Measurements from ENCODE around the gene RAB3D.

DNA sequence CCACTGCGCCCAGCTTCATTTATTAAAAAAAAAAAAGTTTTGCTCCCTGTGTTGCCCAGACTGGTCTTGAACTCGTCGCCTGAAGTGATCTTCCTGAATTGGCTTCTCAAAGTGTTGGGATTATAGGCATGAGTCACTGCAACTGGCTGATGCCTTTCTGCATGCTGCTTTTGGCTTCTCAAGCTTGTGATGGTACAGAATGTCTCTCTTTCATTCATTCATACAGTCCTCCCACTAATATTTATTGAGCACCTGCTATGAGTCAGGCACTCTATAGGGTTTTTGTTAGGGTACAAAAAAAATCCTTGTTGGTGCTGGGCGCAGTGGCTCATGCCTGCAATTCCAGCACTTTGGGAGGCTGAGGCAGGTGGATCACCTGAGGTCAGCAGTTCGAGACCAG is 34.5 kb downstream of the RAB3D start:
- TF ChIP-seq, protein P1, sequence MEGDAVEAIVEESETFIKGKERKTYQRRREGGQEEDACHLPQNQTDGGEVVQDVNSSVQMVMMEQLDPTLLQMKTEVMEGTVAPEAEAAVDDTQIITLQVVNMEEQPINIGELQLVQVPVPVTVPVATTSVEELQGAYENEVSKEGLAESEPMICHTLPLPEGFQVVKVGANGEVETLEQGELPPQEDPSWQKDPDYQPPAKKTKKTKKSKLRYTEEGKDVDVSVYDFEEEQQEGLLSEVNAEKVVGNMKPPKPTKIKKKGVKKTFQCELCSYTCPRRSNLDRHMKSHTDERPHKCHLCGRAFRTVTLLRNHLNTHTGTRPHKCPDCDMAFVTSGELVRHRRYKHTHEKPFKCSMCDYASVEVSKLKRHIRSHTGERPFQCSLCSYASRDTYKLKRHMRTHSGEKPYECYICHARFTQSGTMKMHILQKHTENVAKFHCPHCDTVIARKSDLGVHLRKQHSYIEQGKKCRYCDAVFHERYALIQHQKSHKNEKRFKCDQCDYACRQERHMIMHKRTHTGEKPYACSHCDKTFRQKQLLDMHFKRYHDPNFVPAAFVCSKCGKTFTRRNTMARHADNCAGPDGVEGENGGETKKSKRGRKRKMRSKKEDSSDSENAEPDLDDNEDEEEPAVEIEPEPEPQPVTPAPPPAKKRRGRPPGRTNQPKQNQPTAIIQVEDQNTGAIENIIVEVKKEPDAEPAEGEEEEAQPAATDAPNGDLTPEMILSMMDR (conservative IDR thresholded peaks at IDR 0.05; ENCODE audit: low read depth, low read length), result no peak
- TF ChIP-seq EZH2 (IDR thresholded peaks at IDR 0.05; ENCODE audit: low read length, unreplicated experiment), result no peak

Measured in PC-3 (cell line).